WI38 (cell line): Measurements from ENCODE around the gene ZFPL1.

Experiments used
- H3K4me3 ChIP-seq: 2 replicates; pipeline ENCODE4 v1.5.1; 2011; ENCODE audit warnings: low read depth, mild to moderate bottlenecking, control low read depth, low read length
- TF ChIP-seq, protein P1 (sequence below): IDR thresholded peaks from 2 replicates; pipeline ENCODE4 v1.5.1; 2012; ENCODE audit warnings: low read depth, mild to moderate bottlenecking, control low read depth, low read length

Gene ZFPL1

DNA sequence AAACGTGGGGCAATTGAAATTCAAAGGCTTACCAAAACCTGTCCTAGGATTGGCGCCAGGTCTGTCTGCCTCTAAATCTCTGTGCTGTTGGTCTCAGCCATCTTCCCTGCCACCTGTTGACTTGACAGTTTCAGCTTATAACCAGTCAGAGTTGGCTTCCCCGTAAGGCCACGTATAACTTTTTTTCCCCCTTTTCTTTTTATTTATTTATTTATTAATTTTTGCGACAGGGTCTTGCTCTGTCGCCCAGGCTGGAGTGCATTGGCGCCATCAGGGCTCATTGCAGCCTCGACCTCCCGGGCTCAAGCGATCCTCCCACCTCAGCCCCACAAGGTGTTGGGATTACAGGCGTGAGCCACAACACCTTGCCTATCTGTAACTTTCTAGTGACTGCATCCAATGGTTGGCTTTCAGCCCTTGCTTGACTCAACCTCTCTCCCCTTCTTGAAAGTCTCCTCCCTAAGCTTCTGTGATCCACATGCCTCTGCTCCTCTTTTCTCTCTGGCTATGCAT, 51.7 kb downstream of the ZFPL1 start:
- TF ChIP-seq, protein P1, sequence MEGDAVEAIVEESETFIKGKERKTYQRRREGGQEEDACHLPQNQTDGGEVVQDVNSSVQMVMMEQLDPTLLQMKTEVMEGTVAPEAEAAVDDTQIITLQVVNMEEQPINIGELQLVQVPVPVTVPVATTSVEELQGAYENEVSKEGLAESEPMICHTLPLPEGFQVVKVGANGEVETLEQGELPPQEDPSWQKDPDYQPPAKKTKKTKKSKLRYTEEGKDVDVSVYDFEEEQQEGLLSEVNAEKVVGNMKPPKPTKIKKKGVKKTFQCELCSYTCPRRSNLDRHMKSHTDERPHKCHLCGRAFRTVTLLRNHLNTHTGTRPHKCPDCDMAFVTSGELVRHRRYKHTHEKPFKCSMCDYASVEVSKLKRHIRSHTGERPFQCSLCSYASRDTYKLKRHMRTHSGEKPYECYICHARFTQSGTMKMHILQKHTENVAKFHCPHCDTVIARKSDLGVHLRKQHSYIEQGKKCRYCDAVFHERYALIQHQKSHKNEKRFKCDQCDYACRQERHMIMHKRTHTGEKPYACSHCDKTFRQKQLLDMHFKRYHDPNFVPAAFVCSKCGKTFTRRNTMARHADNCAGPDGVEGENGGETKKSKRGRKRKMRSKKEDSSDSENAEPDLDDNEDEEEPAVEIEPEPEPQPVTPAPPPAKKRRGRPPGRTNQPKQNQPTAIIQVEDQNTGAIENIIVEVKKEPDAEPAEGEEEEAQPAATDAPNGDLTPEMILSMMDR, result no peak
- peak overlapping the region; percentile 97 for H3K4me3 ChIP-seq

- no peak overlapping the region for H3K4me3 ChIP-seq
- TF ChIP-seq, protein P1, result no peak
Observed at GRCh38 chr11:65136515-65137096, 52.6 kb downstream of the ZFPL1 start.
